GM18909 (cell line): ENCODE results near the gene HOXD13.

ENCODE experiments used
- ATAC-seq: cut with Tn5 transposase; IDR thresholded peaks from one replicate; pipeline ENCODE4 v1.9.1; 2021; ENCODE audit warnings: mild to moderate bottlenecking; ENCODE audit not compliant: unreplicated experiment, poor library complexity

Gene HOXD13

DNA sequence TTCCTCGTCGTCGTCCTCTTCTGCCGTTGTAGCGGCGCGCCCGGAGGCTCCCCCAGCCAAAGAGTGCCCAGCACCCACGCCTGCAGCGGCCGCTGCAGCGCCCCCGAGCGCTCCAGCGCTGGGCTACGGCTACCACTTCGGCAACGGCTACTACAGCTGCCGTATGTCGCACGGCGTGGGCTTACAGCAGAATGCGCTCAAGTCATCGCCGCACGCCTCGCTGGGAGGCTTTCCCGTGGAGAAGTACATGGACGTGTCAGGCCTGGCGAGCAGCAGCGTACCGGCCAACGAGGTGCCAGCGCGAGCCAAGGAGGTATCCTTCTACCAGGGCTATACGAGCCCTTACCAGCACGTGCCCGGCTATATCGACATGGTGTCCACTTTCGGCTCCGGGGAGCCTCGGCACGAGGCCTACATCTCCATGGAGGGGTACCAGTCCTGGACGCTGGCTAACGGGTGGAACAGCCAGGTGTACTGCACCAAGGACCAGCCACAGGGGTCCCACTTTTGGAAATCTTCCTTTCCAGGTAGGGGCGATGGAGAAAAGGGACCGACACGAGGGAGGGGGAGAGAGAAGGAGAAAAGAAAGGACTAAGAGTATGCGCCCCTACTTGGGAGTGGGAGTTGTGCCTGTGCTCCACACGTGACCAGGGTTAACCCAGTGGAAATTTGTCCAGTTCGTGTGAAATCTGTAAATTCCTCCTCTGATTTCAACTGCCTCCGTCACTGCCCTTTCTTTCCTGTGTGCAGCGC, 800 bp downstream of the HOXD13 start:
- ATAC-seq: no peak

- ATAC-seq: no peak
These were observed 1.4 kb downstream of the HOXD13 start for GRCh38 chr2:176093898-176094249.

DNA sequence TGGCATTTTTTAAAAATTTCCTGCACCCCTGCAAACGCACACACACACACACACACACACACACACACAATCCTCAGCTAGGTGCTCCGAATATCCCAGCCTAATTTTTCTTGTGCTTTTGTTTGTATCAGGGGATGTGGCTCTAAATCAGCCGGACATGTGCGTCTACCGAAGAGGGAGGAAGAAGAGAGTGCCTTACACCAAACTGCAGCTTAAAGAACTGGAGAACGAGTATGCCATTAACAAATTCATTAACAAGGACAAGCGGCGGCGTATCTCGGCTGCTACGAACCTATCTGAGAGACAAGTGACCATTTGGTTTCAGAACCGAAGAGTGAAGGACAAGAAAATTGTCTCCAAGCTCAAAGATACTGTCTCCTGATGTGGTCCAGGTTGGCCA, 1.8 kb downstream of the HOXD13 start:
- no peak for ATAC-seq

GRCh38 chr2:176095421-176095820, 2.9 kb downstream of the HOXD13 start:
- ATAC-seq: no peak

DNA sequence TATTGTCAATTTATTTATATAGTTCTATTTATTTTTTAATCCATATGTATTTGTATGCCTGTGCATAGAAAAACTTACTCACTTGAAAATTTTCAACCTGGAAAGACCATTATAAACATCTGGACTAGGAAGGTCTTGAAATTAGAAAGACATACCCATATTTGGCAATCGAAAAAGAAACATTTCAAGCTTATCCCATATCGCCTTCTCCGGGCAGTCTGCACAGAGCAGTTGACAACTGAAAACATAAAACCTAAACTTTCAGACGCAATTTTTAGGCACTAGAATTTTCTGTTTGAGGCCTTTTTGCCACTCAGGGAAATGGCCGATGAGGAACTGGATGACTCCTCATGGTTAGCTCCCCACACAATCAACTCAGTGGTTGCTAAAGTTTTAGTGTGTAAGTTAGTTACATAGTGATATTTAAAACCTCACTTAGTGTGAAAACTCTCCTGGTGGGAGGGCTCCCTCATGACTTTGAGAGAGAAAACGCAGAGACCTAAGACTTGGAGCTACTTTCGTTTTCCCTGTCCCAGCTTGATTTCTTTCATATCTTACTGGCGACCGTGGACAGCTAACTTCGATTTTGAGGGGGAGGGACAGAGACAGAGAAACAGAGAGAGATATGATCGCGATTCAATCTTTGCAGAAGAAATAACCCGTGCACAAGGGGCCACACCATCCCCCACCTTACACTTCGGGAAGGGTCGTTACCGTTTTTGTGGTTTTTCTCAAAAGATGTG, 3.9 kb downstream of the HOXD13 start:
- ATAC-seq: no peak

DNA sequence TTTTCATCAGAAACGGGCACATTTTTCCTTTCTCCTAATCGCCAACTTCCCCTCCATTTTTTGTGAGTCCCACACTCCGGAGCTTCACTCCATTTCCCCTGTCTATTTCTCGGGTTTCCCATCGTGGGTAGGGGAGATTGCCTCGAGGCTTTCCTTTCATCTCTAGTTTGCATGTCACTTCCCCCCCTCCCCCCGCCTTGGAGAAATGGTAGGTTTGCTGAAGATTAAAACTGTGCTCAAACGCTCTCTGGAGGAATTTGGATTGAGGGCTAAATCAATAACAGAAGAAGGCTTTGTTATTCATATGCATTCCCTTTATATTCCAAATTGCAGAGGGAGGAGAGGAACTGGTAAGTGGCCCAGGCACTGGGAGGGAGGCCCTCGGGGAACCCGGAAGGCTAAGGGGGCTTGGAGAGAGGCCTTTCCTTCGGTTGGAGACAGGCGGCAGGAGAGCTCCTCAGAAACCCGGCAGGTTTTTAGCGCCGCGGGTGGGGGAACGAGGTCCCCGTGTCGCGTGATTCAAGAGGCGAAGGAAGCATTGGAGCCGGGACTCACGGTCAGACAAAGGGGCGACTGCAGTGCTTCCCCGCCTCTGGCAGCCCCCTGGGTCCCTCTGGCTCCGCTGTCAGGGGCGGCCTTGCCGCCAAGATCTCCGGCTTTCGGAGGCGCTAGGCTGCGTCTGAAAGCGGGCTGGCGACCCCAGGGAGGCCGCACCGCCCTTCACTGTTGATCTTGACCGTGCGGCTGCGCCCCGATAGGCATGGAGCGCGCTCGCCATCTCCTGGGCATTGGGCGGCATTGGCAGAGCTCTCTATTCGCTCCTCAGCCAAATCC, 4.7 kb downstream of the HOXD13 start:
- ATAC-seq: peak; percentile 83

- ATAC-seq: no peak
These were observed 5.4 kb downstream of the HOXD13 start for GRCh38 chr2:176097820-176098365.

- no peak for ATAC-seq
These were observed 6.0 kb downstream of the HOXD13 start for GRCh38 chr2:176098366-176099158.

DNA sequence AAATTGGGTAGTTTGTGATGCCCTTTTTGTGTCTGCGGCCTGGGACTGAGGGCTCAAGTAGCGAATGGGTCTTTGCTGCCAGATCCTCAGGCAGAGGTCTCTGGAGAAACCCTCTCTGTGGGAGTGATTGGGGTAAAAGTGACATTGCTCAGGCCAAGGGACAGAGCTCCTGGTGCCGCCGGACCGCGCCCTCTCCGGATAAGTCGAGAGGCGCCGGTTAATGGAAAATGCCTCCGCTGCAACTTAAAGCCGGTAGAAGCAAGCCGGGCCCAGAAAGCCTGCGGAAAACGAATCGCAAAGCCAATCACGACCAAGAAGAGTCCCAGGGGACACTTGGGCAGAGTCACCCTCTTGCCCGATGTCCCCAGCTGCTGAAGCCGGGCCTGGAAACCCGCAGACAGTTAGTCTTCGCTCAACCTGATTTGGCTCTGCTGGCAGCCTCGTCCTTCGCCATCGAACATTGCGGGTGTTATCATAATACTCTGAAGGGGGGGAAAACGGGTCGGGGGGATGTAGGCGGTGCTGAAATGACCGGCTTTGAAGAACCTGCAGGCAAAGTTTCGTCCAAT, 6.7 kb downstream of the HOXD13 start:
- no peak for ATAC-seq

DNA sequence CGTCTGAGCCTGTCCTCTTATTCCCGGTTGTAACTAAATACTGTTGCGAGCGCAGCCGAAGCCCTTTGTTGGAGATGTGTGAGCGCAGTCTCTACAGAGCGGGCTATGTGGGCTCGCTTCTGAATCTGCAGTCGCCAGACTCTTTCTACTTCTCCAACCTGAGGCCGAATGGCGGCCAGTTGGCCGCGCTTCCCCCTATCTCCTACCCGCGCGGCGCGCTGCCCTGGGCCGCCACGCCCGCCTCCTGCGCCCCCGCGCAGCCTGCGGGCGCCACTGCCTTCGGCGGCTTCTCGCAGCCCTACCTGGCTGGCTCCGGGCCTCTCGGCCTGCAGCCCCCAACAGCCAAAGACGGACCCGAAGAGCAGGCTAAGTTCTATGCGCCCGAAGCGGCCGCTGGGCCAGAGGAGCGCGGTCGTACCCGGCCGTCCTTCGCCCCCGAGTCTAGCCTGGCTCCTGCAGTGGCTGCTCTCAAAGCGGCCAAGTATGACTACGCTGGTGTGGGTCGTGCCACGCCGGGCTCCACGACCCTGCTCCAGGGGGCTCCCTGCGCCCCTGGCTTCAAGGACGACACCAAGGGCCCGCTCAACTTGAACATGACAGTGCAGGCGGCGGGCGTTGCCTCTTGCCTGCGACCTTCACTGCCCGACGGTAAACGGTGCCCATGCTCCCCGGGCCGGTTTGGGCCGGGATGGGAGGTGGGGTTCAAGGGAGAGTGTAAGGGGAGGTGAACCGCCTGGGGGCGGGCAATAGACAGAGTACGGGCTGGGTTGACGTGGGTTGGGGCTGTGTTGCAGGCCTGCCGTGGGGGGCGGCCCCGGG, 7.4 kb downstream of the HOXD13 start, which contains the start of gene HOXD12:
Gene HOXD12 (plus strand): TSS at position 68 of the 819 bp plus-strand sequence. CDS start 7 bp downstream, at position 75.
- ATAC-seq: no peak

GRCh38 chr2:176100547-176101140, 8.1 kb downstream of the HOXD13 start:
- no peak for ATAC-seq

GRCh38 chr2:176101216-176101830, 8.8 kb downstream of the HOXD13 start:
- ATAC-seq: no peak

DNA sequence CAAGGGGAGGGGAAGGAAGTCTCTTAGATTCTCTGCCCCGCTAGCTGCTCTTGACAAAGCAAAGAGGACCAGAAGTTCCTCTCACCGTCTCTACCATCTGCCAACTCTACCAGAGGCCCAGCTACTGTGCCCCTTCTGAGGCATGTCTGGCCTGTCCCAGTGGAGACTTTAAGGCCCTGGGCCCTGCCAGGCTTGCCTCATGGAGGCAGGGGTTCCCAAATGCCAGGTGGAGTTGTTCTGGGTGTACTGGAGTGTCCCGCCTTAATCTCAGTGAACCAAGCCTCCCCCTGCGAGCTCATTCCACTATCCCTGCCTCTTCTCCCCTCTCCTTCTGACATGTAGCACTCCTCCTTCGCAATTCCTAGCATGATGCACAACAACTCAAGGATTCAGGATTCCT, 9.3 kb downstream of the HOXD13 start:
- no peak for ATAC-seq

- no peak for ATAC-seq
These were observed 9.9 kb downstream of the HOXD13 start for GRCh38 chr2:176102309-176102866.

- no peak for ATAC-seq
These were observed 10.7 kb downstream of the HOXD13 start for GRCh38 chr2:176103194-176103593.

DNA sequence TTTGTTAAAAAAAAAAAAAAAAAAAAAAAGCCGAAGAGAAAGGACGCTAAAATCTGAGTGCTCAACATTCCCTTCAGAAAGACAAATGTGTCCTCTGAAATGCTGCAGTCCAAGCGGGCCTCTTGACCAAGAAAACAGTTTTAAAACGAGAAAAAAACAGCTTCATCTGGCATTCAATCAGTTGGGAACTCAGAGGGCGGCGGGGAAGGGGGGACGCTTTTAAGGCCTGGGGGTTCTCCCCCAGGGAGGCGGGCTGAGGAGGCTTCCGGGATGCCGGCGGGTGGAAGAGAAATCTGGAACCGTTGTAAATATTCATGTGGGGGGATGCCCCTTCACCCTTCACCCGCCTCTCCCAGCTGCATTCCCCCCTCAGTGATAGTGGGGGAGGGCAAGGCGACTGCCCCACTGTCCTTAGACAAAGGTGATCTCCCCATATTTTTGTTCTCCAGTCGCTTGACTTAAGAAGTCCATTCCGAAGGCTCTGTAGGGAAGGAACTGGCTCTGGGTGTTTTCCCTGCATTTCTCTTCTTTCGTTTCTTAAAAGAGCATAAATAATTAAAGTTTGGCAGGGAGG, 11.3 kb downstream of the HOXD13 start:
- no peak for ATAC-seq
